Heart right ventricle (tissue), 16 donors: Measurements from ENCODE around the gene TXK. TPM values are rescaled to one million over a fixed set of nuclear protein-coding genes. Genes with fewer than 3 reads are reported as not detected.
A peak's percentile ranks its signal among the peaks of the same experiment; 100 is the strongest.

Source experiments
- ATAC-seq, 8 donors: fragments of 200-7000 bp; cut with Tn5 transposase; one replicate each; pipeline ENCODE4 v1.9.1; 2020; ENCODE audit warnings: mild to moderate bottlenecking in 8 of 8, moderate library complexity in 8 of 8, moderate number of reproducible peaks in 1 of 8
- DNase-seq, 2 donors: peaks; one replicate each; pipeline ENCODE4 v3.0.0-alpha.2; 2020
- H3K27ac ChIP-seq, 10 donors: fragments of 200-600 bp; sonication (generic) in 2 of 10; one replicate each; pipeline versions ENCODE4 v1.5.0 to v1.8.0; 2020 to 2022; ENCODE audit warnings: mild to moderate bottlenecking in 3 of 10
- H3K27me3 ChIP-seq, 7 donors: fragments of 200-600 bp; one replicate each; pipeline ENCODE4 v1.8.0; 2021 to 2022; ENCODE audit warnings: mild to moderate bottlenecking in 2 of 7
- H3K36me3 ChIP-seq, 9 donors: fragments of 200-600 bp; sonication (generic) in 1 of 9; one replicate each; pipeline versions ENCODE4 v1.5.0 to v1.8.0; 2020 to 2022; ENCODE audit warnings: mild to moderate bottlenecking in 2 of 9
- H3K4me1 ChIP-seq, 9 donors: fragments of 200-600 bp; sonication (generic) in 1 of 9; one replicate each; pipeline versions ENCODE4 v1.5.0 to v1.8.0; 2020 to 2022; ENCODE audit warnings: mild to moderate bottlenecking in 4 of 9
- H3K4me3 ChIP-seq, 10 donors: fragments of 200-600 bp; sonication (generic) in 2 of 10; one replicate each; pipeline versions ENCODE4 v1.5.0 to v1.8.0; 2020 to 2022; ENCODE audit warnings: mild to moderate bottlenecking in 7 of 10, moderate library complexity in 2 of 10
- H3K9me3 ChIP-seq, 11 donors: fragments of 200-600 bp in 10 of 11; sonication (generic) in 2 of 11; one replicate each; pipeline versions ENCODE4 v1.5.0 to v1.8.0; 2013 to 2022; ENCODE audit warnings: mild to moderate bottlenecking in 2 of 11, control low read depth in 1 of 11, moderate library complexity in 1 of 11
- CTCF ChIP-seq, 9 donors: fragments of 200-600 bp; sonication (generic) in 2 of 9; IDR thresholded peaks; one replicate each; pipeline versions ENCODE4 v1.5.0 to v1.8.0; 2021 to 2022; ENCODE audit warnings: antibody characterized with exemption in 9 of 9, mild to moderate bottlenecking in 5 of 9, moderate library complexity in 1 of 9
- WGBS, 2 donors: extraction: QIAGEN DNeasy Blood & Tissue Kit; methylation state at CpG; one replicate each; pipeline ENCODE4 v1.1.7; 2013; ENCODE audit warnings: inconsistent platforms in 1 of 2; 5-methylcytosine and 5-hydroxymethylcytosine counted together
- intact Hi-C, 10 donors: fragments of 100-400 bp; cut with DNase I; formaldehyde crosslinking; loops; one replicate each; pipeline versions ENCODE4 v1.11.1 to v1.14.2; 2022
- polyA plus RNA-seq, 2 donors: library from polyadenylated mRNA; stranded (reverse); fragments of 200-250 nt; gene quantifications; one replicate each; pipeline ENCODE4 v1.2.3, GENCODE V29; 2013
- total RNA-seq, 10 donors: library from RNA; stranded (reverse); fragmentation: NEBNext Ultra II Directional in 3 of 10; extraction: Animal tissue kit (Norgen Biotek cat#: 25700) in 3 of 10; gene quantifications; one replicate each; pipeline versions ENCODE4 v1.2.1 to v1.2.4, GENCODE V29; 2021 to 2023
- donor health status: Arrhythmogenic right ventricular cardiomyopathy.
- donor health status: ischemic (EF 13 %, LVEDD 7.1; RV severe dilation, severe dysfunction).
- donor health status: healthy with polysubstance abuse.
- donor health status: DM: no; HTN: yes; CAD: no.
- donor health status: DM: no; HTN: no; CAD: no.
- donor health status: ischemic (EF 25% LVEDD 6.9; RV normal size, moderate dysfunction).
- donor health status: ischemic (EF 25% LVEDD 5.7; RV mildly dilated, moderate dysfunction).
- donor health status: healthy.
- donor health status: DM: yes; HTN: yes; CAD: no.
- donor health status: Ischemic cardiomyopathy.
- donor health status: ischemic (EF 35%, LVEDD 5.7; RV mildly dilated, moderate dysfunction).
- donor health status: nonischemic (EF 11% LVEDD 7.7; RV severe dilation, severe dysfunction).
- donor health status: DM: yes; HTN: yes; CAD: no.
- donor health status: PGD.
- donor health status: ischemic (EF 29% LVEDD 5.4; RV normal size, mild dysfunction).
- donor health status: nonischemic (EF 23%, LVEDD 6.1; RV moderate dilation, normal function).

The TXK gene
- total and polyA plus RNA-seq, 12 donors, result 0.33 to 2.9 (median 0.85) TPM; not detected in 1

- no peak for DNase-seq
- no peak for TF ChIP-seq CTCF (IDR thresholded peaks at IDR 0.05)
- Histone ChIP-seq H3K36me3 (no peaks in the 10 kb centered on the region), H3K4me1 (peaks cover 0 to 17% (median 0%) of the 10 kb centered on the region in 9 donors), H3K9me3 (no peaks in the 10 kb centered on the region), H3K27me3 (no peaks in the 10 kb centered on the region), H3K27ac (no peak overlapping the region), H3K4me3 (no peak overlapping the region)
- intact Hi-C loops, result no loop called here
- ATAC-seq, result no peak
- 50 to 58% methylated on average over 7 of the region's 7 CpGs for WGBS, 2 donors
Measured at GRCh38 chr4:48175328-48175727, 41.3 kb upstream of the TXK start.

GRCh38 chr4:48173056-48173991 lies 39.3 kb upstream of the TXK start:
- no peaks in the 10 kb centered on the region for H3K27me3 ChIP-seq
- no peak overlapping the region for H3K4me3 ChIP-seq
- WGBS, 2 donors, result 79% methylated on average over 6 of the region's 6 CpGs
- ATAC-seq (peak in 3 of 8 donors; percentile 52 to 63 (median 54)), DNase-seq (no peak)
- peaks cover 0 to 2% (median 0%) of the 10 kb centered on the region in 9 donors for H3K36me3 ChIP-seq
- no peak for TF ChIP-seq CTCF (IDR thresholded peaks at IDR 0.05)
- H3K9me3 ChIP-seq, result peaks cover 0 to 3% (median 0%) of the 10 kb centered on the region in 11 donors
- intact Hi-C loops, result no loop called here
- H3K27ac ChIP-seq, result peak overlapping the region in 2 of 10 donors; percentile 10 to 51
- peaks cover 0 to 17% (median 0%) of the 10 kb centered on the region in 9 donors for H3K4me1 ChIP-seq

GRCh38 chr4:48172651-48173050 lies 38.6 kb upstream of the TXK start:
- TF ChIP-seq CTCF (IDR thresholded peaks at IDR 0.05), result no peak
- intact Hi-C loops, result no loop called here
- no peak overlapping the region for H3K27ac ChIP-seq
- peaks cover 0 to 17% (median 0%) of the 10 kb centered on the region in 9 donors for H3K4me1 ChIP-seq
- ATAC-seq (no peak), DNase-seq (no peak)
- peaks cover 0 to 8% (median 0%) of the 10 kb centered on the region in 9 donors for H3K36me3 ChIP-seq
- H3K4me3 ChIP-seq, result no peak overlapping the region
- WGBS, 2 donors, result 74 to 75% methylated on average over 4 of the region's 4 CpGs
- H3K27me3 ChIP-seq, result no peaks in the 10 kb centered on the region
- H3K9me3 ChIP-seq, result peaks cover 0 to 3% (median 0%) of the 10 kb centered on the region in 11 donors

- 0 to 33% methylated on average over 1 of the region's 1 CpG for WGBS, 2 donors
- Histone ChIP-seq H3K4me1 (peaks cover 0 to 17% (median 0%) of the 10 kb centered on the region in 9 donors), H3K36me3 (peaks cover 0 to 27% (median 0%) of the 10 kb centered on the region in 9 donors), H3K4me3 (no peak overlapping the region), H3K27ac (no peak overlapping the region), H3K9me3 (peaks cover 0 to 3% (median 0%) of the 10 kb centered on the region in 11 donors), H3K27me3 (no peaks in the 10 kb centered on the region)
- TF ChIP-seq CTCF (IDR thresholded peaks at IDR 0.05), result no peak
- DNase-seq (no peak), ATAC-seq (no peak)
- intact Hi-C loops, result no loop called here
Measured at GRCh38 chr4:48169636-48170035, 35.6 kb upstream of the TXK start.
